ENCODE results near the gene DPP9.
A peak's percentile ranks its signal among the peaks of the same experiment; 100 is the strongest.

Gene DPP9

GRCh38 chr19:4653793-4654436, 69.7 kb downstream of the DPP9 start:
- no peak for DNase-seq

- no peak for DNase-seq
Measured at GRCh38 chr19:4652075-4652474, 71.6 kb downstream of the DPP9 start.

DNA sequence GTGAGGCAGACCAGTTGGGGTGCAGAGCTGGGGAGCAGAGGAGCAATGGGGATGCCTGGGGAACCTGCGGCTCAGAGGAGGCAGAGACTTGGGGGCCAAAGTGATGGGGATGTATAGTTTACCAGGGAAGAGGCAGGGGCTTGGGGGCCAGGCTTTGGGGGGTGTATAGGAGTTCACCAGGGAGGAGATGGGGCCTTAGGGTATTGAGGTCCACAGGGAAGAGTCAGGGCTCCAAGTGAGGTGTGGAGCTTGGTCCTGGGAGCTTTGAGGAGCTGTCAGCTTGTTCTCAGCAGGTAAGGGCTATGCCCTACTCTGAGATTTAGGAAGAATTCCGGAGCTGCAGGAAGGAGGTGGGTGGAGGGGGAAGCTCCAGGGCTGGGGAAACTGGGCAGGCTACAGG, 73.5 kb downstream of the DPP9 start:
- DNase-seq: no peak

DNA sequence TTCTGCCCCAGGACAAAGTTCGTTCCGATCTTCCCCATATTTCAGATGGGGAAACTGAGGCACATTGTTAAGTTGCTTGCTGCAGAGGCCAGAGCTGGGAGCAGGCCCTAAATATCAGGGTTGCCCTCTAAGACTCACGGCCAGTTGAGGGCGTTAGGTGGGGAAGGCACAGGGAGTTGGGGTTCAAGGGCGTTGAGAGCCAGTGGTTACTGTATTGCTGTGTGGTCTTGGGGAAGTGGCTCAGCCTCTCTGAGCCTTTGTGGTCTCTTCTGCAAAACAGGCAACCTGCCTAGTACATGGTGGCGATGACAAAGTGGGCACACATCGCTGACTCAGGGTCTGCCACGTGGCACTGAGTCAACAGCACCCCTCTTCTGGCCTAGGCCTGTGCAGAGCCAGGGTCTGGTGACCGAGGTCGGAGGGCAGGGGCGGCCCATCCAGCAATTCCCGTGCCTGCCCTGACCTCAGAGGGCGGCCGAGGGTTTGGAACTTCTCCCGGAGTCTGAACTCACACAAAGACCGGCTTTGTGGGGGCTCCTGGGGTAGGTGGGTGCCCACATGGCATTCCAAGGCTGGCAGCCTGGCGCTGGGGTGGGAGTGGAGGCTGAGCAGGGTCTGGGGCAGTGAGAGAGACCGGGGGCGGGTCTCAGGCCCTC, 74.1 kb downstream of the DPP9 start:
- DNase-seq: no peak

DNA sequence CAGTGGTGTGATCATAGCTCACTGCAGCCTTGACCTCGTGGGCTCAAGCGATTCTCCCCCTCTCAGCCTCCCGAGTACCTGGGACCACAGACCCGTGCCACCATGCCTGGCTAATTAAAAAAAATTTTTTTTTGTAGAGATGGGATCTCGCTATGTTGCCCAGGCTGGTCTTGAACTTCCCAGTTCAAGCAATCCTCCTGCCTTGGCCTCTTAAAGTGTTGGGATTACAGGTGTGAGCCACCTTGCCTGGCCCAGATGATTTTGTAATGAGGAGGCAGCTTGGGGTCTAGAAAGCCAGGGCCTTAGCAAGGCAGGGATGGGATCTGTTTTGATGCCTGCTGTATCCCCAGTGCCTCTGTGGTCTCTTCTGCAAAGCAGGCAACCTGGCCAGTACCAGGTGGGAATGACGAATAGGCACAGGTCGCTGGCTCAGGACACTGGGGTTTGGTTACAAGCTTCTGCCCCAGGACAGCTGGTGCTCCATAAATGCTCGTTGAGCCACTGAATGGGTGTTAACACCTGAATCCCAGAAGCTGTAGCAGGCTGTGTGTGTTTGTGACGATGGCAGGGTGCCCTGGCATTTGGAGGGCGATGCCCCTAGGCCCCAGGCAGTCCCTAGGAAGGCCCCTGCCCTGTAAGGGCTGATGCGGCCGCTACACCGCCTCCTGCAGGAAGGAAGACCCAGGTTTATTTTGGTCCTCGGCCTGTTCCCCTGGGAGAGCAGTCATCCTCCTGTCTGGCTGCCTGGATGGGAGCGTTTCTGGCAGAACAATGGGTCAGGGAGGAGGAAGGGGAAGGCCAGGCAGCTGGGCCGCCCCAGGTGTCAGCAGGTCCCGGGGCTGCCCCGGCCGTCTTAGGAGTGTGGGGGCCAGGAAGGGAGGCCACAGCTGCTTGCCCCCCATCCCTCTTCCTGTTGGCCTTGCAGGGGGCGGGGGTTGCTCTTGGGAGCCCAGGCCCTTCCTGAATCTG, 75.7 kb downstream of the DPP9 start:
- no peak for DNase-seq

GRCh38 chr19:4645718-4646117, 77.9 kb downstream of the DPP9 start:
- no peak for DNase-seq

DNA sequence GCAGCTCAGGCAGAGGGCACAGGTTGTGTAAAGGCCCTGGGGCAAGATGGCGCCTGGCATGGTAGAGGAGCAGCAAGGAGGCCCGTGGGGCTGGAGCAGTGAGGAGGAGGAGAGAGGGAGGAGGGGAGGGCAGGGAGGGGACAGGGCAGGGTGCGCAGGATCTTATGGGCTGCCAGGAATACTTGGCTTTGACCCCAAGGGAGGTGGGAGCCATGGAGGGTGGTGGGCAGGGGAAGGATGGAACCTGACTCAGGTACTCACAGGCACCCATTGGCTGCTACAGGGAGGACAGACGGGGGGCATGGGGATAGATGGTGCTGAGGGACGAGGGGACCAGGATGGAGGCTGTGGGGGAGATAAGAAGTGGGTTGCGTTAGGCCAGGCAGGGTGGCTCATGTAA, 81.0 kb downstream of the DPP9 start:
- DNase-seq: no peak

DNA sequence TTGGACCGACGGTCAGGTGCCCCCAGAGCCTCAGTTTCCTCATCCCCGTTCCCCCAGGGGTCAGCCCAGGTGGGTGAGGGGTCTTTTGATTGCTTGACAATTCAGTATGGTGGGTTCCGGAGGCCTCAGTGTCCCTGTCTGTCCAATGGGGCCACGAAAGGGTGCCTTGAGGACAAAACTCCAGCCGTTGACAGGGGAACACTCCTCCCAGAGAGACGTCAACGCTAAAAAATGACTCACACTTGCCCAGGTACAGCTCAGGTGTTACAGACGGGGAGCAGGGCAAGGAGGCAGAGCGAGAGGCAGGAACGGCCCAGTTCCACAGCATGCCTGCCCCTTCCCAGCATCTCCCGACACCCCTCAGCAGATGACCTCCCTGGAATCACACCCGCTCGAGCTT, 82.5 kb downstream of the DPP9 start:
- DNase-seq: no peak

- peak; percentile 43 for DNase-seq
Measured at GRCh38 chr19:4640247-4641000, 83.2 kb downstream of the DPP9 start.

- no peak for DNase-seq
Measured at GRCh38 chr19:4639531-4640246, 84.0 kb downstream of the DPP9 start.

DNA sequence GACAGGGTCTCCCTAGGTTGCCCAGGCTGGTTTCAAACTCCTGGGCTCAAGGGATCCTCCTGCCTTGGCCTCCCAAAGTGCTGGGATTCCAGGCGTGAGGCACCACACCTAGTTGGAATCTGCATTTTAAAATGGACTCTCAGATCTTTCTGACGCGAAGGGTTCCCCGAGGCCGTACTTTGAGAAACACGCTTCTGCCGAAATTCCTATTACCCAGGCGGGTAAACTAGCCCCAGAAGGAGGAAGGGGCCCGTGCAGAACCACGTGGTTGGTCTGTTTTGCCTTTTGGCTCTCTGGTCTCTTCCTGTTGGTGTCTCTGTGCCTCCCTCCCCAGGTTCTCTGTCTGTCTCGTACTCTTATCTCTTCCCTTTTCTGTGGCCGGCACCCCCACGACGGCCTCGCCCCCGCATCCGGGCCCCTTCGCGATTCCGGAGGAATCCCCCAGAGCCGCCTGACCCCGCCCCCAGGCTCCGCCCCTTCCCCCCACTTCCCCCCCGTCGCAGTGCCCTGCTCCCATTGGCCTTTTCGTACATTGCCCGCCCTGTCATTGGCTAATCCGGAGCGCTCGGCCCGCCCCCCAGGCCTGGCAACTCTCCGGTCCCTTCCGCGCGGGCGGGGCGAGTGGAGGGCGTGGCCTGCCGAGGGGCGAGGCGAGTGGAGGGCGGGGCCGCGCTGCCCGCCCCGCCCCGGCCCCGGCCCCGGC, 84.7 kb downstream of the DPP9 start, which contains the start of gene TNFAIP8L1:
Gene TNFAIP8L1 (plus strand): TSS at position 689 of the 703 bp plus-strand sequence. CDS start 12,354 bp downstream, outside the sequence.
- peak; percentile 97 for DNase-seq

DNA sequence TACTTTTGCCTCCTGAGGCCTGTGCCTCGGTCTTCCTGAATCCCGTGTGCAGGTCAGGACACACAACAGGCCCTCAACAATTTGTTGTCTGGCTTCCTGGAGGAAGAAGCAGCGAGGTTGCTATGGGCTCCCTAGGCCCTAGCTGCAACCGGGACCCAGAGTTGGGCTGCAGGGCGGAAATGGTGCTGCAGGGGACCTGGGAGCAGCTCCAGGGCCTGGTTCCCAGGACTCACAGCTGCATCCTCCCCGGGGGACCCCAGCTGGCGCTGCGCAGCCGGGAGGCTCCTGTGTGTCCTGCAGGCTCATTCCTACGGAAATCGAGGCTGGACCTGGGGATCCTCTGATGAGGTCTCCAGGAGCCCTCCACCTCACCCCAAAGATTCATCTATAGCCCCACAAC, 85.3 kb downstream of the DPP9 start:
- DNase-seq: no peak

- no peak for DNase-seq
Measured at GRCh38 chr19:4636761-4637160, 86.9 kb downstream of the DPP9 start.

GRCh38 chr19:4636151-4636717, 87.4 kb downstream of the DPP9 start:
- DNase-seq: peak; percentile 68

DNA sequence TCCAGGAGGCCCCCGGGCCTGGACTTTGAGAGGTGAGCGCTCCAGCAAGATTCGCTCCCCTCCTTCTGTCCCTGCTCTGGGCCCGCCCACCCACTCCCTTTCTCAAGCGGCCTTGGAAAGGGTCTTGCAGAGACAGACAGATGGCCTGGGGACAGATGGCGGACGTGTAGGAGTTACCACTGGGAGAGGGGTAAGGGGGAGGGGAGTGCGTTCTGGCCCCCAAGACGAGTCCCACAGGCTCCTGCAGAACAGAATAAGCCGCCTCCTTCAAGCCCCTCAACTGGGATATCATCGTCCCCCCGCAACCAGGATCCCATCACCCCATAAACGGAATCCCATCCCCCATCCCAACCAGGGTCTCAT, 87.9 kb downstream of the DPP9 start:
- no peak for DNase-seq

GRCh38 chr19:4633140-4633967, 90.3 kb downstream of the DPP9 start:
- DNase-seq: peak; percentile 84

Measured in RPMI8226 (cell line).